CD4-positive, alpha-beta T cell treated with Interleukin-6 for 4 hours (primary cell): ENCODE data around the gene TMEM120A.

Source experiments
- DNase-seq: peaks from one replicate; pipeline ENCODE4 v3.0.0-alpha.2; 2020; ENCODE audit warnings: mixed read lengths

The TMEM120A gene

GRCh38 chr7:75980430-75981202 lies 13.8 kb downstream of the TMEM120A start:
- DNase-seq: no peak

- DNase-seq: no peak
Measured at GRCh38 chr7:75979759-75980429, 14.5 kb downstream of the TMEM120A start.

GRCh38 chr7:75977743-75978142 lies 16.7 kb downstream of the TMEM120A start:
- DNase-seq: no peak

DNA sequence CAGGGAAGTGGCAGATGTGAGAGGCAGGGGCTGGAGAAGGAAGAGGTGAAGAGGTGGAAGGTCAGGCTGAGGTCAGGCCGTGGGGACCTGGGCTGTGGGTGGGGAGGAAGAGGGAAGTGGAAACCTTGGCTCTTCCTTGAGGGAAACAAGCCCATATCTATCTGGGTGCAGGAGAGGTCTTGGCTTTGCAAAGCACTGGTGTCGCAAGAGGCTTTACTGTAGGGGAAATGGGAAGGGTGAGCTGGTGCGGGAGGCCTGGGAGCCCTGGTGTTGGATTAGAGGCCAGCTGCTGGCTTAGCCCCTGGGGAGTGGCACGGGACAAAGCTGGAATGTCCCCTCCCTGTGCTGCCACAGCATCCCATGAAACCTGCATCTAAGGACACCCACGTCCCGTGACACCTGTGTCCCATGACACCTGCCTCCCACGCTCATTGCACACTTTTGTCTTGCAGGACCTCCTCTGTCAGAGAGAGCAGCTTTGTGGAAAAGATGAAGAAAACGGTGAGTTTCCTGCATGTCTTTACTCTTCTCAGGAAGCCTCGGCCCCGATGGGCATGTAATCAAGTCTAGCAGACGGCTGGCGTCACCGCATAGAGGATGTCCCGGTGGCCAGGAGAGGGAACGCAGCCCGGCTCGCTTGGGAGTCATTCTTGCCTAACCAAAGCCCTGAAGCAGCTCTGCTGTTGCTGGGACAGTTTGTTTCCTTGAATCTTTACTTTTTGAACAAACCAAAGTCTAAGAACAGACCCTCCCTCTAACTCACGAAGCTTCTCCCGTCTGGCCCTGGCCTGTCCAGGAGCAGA lies 22.2 kb downstream of the TMEM120A start:
- no peak for DNase-seq

DNA sequence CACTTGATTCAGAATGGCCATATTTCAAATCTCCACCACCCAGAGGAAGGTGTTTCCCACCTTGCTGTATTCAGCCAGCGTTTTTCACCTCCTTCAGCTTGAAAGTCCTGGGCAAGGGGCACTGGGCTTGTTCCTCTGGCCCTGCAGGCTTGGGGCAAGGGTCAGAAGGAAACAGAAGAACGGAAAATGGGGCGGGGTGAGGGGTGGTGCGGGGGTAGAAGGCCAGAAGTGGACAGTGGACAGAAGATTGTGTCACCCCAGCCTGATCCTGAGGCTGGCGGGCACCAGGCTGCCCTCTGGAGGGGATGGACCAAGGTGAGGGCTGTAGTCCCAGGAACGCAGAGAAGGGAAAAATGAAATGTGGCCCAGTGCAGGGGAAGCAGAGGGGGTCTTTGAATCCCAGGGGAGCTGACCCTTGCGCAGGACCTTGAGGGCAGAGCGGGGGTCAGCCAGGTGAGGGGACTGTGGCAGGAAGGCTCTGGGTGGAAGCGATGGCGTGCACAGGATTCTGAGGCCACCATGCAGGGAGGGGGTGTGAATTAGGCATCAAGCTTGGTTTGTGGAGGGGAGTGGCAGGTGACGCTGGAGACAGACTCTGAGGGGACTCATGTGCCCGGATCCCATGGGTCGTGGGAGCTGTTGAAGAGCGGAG lies 23.0 kb downstream of the TMEM120A start:
- no peak for DNase-seq

DNA sequence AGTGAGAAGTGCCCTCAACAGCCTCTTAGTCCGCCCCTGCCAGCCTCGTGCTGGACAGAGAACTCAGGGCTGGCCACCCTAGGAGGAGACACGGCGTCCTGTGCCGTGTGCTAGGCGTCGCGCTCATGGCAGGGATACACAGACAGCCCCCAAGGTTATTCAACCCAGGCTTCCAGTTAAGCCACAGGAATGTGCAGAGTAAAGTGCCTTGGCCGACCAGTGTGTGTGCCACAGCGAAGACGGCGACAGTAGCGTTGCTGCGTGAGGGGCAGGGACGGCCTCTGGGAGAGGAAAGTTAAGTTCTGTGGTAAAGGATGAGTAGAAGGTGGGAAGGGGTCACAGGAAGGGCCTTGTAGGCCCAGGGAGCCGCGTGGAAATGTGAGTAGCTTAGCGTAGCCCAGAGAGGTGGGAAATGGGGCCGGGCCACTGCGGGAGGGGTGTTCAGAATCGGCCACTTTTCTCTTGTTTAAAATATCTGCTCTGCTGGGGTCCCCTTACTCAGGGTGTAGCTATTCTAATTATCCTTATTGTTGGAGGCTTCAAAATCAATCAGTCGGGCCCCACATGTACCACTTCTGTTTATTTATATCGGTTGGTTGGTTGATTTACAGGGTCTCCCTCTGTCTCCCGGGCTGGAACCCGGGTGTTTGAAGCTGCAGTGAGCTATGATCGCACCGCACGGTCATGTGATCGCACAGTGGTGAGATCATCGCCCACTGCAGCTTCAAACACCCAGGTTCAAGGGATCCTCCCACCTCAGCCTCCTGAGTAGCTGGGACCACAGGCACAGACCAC lies 24.5 kb downstream of the TMEM120A start:
- no peak for DNase-seq

DNA sequence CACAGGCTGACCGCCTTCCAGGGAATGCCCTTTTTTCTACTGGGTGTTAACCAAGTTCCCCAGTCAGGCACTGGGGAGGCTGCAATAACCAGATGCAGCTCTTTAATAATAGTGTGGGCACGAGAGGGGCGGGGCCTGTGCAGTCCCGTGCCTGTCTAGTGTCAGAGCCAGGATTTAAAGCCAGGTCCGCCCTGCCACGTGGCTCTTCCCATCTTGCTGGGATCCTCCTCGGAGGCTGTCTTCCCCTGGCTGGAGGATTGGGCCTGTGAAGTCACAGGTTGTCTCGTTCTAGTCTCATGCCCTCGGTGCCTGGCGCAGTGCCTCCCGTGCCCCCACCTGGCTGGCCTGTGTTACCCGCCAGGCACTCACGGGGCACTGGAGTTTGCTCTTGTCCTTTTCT lies 25.2 kb downstream of the TMEM120A start:
- no peak for DNase-seq

DNA sequence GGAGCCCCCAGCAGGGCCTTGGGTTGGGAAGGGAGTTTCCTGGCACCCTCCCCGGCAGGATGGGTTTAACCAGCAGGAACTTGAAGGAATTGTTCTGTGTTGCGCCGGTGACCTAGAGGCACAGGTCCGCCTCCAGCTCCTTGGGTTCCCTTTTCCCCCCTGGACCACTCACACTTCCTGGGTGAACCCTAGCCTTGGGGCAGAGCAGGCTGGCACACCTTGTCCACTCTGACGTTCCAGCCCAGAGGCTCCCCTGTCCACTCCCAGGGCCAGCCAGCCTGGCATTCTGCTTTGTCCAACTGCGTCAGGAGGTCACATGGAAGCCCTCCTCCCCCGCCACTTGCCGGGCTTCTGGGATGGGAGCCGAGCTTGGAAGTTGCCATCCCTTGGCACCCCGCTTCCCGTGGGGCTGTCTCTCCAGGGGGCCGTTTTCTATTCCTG lies 25.8 kb downstream of the TMEM120A start:
- no peak for DNase-seq

GRCh38 chr7:75968012-75968411 lies 26.4 kb downstream of the TMEM120A start:
- no peak for DNase-seq

DNA sequence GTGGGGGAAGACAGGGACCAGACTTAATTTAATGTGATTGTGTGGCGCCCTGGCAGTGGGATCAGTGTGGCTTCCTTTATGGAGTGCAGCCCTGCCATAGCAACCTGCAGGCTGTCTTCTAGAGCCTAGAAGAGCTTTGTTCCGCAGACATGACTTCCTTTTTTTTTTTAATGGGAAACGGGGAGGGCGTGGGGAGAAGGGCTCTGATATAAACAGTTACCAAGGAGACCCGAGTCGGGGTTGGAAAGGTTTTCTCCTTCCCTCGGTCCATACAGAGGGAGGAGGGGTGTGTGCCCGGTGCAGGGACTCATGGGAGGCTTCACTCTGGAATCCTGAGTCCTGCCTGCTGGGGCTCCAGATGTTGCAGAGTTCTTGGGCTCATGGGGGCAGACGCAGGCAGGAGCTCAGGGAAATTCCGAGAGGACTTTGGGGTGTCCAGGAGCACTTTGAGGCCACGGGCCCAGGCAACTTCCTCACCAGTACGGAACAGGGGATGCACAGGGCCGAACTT lies 26.9 kb downstream of the TMEM120A start:
- DNase-seq: no peak

DNA sequence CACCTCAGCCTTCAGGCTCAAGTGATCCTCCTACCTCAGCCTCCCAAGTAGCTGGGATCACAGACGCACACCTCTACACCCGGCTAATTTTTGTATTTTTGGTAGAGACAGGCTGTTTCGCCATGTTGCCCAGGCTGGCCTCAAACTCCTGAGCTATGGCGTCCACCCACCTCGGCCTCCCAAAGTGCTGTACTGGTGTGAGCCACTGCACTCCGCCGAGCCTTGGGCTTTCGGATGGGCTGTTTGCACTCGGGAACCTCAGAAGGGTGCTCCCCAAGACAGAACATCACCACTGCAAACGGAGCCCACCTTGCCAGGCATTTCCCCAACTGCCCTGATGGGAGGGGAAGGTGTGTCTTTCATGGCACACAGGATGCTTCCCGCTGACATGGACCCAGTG lies 27.3 kb downstream of the TMEM120A start:
- no peak for DNase-seq

DNA sequence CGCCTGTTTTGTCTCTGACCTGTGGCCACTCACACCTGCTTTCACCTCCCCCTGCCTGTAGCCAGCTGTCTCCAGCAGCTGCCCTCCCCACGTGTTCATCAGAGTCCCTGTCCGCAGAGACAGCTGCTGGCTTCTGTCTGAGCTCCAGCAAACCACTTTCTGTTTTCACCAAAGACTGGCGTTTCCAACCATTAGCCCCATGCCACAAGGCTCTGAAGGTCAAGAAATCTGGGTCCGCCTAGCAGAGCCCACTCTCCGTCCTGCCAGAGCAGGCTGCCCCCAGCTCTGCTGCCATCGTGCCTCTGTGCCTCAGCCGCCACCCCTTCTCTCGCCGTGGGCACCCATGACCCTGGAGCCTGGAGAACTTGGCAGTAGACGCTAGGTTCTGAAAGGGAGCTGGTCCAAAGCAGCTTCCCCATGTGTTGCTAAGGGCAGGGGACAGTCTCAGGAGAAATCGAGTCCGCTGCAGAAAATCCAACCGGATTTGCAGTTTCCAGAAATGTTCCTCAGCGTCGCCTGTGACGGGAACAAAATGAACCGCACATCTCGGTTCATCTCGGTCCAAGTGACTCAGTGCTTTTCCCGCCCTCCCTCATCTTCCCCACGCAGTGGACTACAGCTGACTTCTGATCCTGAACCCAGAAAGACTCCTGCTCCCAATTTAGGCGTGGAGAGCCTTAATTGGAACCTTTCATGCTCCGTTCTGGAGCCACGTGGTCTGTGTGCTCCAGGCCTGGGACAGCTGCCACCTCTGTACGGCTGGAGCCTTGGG lies 28.0 kb downstream of the TMEM120A start:
- DNase-seq: no peak

GRCh38 chr7:75965617-75966016 lies 28.8 kb downstream of the TMEM120A start:
- DNase-seq: no peak

DNA sequence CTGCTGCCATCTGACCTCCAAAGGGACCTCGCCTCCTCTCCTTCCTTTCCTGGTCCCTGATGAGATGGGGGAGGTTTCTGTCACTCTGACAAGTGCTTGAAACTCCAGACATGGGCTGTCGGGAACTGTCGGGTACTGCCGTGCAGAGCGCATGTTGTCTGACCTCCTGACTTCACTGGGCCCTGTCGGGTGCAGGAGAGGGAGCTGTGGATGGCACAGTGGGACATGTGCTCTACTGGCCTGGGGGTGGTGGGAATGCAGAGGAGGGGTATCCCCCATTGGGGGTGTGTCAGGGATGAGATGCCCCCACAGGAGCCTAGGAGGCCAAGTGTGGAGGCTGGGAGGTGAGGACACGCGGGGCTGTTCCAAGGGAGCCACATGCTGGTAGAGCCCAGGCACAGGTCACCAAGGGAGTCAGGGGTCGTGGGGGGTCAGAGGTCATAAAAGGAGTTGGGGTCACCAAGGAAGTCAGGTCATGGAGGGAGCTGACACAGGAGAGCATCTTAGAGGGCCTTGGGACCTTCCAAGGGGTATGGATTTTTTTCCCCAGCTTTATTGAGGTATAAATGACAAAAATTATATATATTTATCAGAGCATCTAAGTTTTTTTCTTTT lies 30.9 kb downstream of the TMEM120A start:
- DNase-seq: no peak

DNA sequence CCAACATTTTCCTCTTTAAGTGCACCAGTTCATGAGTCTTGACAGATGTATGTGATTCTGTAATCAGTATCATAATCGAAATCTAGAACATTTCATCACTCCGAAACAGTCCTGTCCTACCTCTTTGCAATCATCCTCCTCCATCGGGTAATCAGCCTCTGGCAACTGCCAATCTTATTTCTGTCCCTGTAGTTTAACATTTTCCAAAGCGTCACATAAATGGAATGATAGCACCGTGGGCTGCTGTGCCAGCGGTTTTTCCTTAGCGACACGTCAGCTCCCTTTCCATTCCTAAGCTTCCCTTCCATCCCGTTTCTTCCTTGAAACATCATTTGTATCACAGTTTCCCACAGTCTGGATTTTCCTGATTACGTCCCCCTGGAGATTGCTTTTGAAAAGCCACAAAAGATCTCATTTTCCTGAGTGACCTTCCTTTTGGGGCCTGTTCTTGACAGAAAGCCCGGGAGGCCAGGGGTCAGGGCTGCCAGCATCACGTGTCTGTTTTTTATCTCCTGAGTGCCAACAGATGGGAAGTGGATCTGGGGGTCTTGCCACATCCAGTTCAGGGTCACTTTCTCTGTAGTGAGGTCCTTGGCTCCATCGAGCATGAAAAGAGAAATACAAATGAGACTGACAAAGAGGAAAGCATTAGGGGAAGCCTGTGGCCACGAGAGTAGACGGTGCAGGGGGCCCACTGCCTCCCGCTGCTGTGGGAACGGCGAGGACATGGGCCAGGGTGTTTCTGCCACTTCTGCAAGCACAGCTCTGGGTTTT lies 31.6 kb downstream of the TMEM120A start:
- DNase-seq: no peak

DNA sequence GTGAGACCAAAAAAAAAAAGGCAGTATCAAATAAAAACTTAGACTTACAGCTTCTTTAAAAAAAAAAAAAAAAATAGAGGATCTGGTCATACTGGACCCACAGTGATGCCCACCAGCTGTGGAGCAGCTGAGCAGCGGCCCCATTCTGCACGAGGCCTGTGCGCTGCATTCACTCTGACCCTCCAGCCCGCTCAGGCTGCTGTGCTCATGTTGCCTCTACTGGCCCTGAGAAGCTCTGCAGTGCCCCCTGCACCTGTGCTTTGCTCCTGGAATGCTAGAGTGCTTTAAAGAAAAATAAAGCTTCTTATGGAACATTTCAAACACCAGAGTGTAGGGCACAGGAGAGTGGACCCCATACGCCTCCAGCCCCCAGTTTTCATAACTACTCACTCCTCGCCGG lies 33.2 kb downstream of the TMEM120A start:
- DNase-seq: no peak

GRCh38 chr7:75960372-75960771 lies 34.0 kb downstream of the TMEM120A start:
- no peak for DNase-seq

DNA sequence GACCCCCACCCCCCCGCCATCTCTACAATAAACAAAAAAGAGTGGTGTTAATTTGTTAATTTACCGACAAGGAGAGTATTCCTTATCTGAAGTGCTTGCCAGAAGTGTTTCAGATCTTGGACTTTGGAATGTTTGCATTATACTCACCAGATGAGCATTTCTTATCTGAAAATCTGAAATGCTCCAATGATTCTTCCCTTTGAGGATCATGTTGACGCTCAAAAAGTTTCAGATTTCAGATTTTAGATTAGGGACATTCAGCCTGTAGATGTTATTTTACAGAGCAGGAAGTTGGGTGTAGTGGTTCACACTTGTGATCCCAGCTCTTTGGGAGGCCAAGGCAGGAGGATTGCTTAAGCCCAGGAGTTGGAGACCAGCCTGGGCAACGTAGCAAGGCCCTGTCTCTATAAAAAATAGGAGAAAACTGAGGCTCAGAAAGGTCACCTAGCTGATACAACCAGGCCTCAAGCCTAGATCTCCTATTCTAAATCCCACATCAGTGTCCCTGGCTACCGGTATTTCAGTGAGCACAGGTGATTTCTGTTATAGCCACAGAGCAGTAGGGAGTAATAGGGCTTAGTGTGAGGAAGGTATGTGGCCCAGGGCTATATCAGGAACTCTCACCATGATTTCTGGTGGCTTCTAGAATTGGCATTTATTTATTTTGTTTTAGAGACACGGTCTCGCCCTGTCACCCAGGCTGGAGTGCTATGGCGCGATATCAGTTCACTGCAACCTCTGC lies 35.4 kb downstream of the TMEM120A start:
- DNase-seq: no peak
